SH-SY5Y (cell line): ENCODE data around the gene GGN.

Experiments
- GATA2 ChIP-seq: IDR thresholded peaks from 2 replicates; pipeline ENCODE4 v1.6.1; 2011; ENCODE audit warnings: mild to moderate bottlenecking, low read depth, low read length
- GATA3 ChIP-seq: IDR thresholded peaks from 2 replicates; pipeline ENCODE4 v1.6.1; 2011; ENCODE audit warnings: low read depth, mild to moderate bottlenecking, low read length, moderate library complexity

- TF ChIP-seq GATA3 (no peak), GATA2 (no peak)
Observed at GRCh38 chr19:38383743-38384142, 4.1 kb downstream of the GGN start.
